Ishikawa (cell line): ENCODE measurements around the gene AKIP1.

Source experiments
- CEBPB ChIP-seq: IDR thresholded peaks from 2 replicates; pipeline ENCODE4 v1.6.1; 2012
- CREB1 ChIP-seq: IDR thresholded peaks from 2 replicates; pipeline ENCODE4 v1.6.1; 2012; ENCODE audit warnings: low read depth
- EGR1 ChIP-seq: IDR thresholded peaks from 2 replicates; pipeline ENCODE4 v1.6.1; 2012
- EP300 ChIP-seq: IDR thresholded peaks from 2 replicates; pipeline ENCODE4 v1.6.1; 2012; ENCODE audit warnings: borderline replicate concordance
- FOXM1 ChIP-seq: IDR thresholded peaks from 2 replicates; pipeline ENCODE4 v1.6.1; 2012; ENCODE audit warnings: low read depth, borderline replicate concordance
- NFIC ChIP-seq: IDR thresholded peaks from 2 replicates; pipeline ENCODE4 v1.6.1; 2012
- RAD21 ChIP-seq: IDR thresholded peaks from 2 replicates; pipeline ENCODE4 v1.6.1; 2012; ENCODE audit warnings: low read depth
- REST ChIP-seq: IDR thresholded peaks from 2 replicates; pipeline ENCODE4 v1.6.1; 2012; ENCODE audit warnings: low read depth, mild to moderate bottlenecking
- TAF1 ChIP-seq: IDR thresholded peaks from 2 replicates; pipeline ENCODE4 v1.6.1; 2012; ENCODE audit warnings: low read depth, mild to moderate bottlenecking
- TCF12 ChIP-seq: IDR thresholded peaks from 2 replicates; pipeline ENCODE4 v1.6.1; 2012; ENCODE audit warnings: low read depth
- TEAD4 ChIP-seq: IDR thresholded peaks from 2 replicates; pipeline ENCODE4 v1.6.1; 2012
- USF1 ChIP-seq: IDR thresholded peaks from 2 replicates; pipeline ENCODE4 v1.6.1; 2012
- YY1 ChIP-seq: IDR thresholded peaks from 2 replicates; pipeline ENCODE4 v1.6.1; 2012; ENCODE audit warnings: low read depth
- ZBTB7A ChIP-seq: IDR thresholded peaks from 2 replicates; pipeline ENCODE4 v1.6.1; 2012; ENCODE audit warnings: low read depth

AKIP1 gene

GRCh38 chr11:8922691-8923090 lies 11.7 kb downstream of the AKIP1 start:
- TF ChIP-seq REST = no peak
- TF ChIP-seq RAD21 = no peak

GRCh38 chr11:8925711-8926110 lies 14.7 kb downstream of the AKIP1 start:
- TF ChIP-seq USF1 = no peak

- TF ChIP-seq RAD21 (no peak), TAF1 (no peak), YY1 (no peak), EGR1 (no peak), EP300 (no peak)
These were observed 15.2 kb downstream of the AKIP1 start for GRCh38 chr11:8926236-8926635.

- no peak for TF ChIP-seq TEAD4
- no peak for TF ChIP-seq YY1
- TF ChIP-seq RAD21 = no peak
- no peak for TF ChIP-seq NFIC
- TF ChIP-seq TCF12 = no peak
- no peak for TF ChIP-seq CEBPB
- no peak for TF ChIP-seq USF1
- no peak for TF ChIP-seq EGR1
- TF ChIP-seq FOXM1 = no peak
- no peak for TF ChIP-seq ZBTB7A
These were observed 16.2 kb downstream of the AKIP1 start for GRCh38 chr11:8927233-8927632.

GRCh38 chr11:8928205-8928604 lies 17.2 kb downstream of the AKIP1 start:
- TF ChIP-seq TEAD4 (no peak), USF1 (no peak), CREB1 (no peak)

GRCh38 chr11:8928981-8929615 lies 18.1 kb downstream of the AKIP1 start:
- TF ChIP-seq CEBPB (no peak), EP300 (no peak), REST (no peak), CREB1 (no peak), ZBTB7A (no peak), TEAD4 (no peak)

- no peak for TF ChIP-seq EGR1
- TF ChIP-seq TAF1 = no peak
These were observed 19.6 kb downstream of the AKIP1 start for GRCh38 chr11:8930456-8931175.
